NCI-H1436 treated with DMSO at 0.1 percent for 48 hours (cell line): Measurements from ENCODE around the gene TRIM40.

ENCODE experiments used
- DNase-seq: peaks from one replicate; lab custom pipeline; 2025; lab: John Stamatoyannopoulos, UW

TRIM40 gene, protein sequence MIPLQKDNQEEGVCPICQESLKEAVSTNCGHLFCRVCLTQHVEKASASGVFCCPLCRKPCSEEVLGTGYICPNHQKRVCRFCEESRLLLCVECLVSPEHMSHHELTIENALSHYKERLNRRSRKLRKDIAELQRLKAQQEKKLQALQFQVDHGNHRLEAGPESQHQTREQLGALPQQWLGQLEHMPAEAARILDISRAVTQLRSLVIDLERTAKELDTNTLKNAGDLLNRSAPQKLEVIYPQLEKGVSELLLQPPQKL

DNA sequence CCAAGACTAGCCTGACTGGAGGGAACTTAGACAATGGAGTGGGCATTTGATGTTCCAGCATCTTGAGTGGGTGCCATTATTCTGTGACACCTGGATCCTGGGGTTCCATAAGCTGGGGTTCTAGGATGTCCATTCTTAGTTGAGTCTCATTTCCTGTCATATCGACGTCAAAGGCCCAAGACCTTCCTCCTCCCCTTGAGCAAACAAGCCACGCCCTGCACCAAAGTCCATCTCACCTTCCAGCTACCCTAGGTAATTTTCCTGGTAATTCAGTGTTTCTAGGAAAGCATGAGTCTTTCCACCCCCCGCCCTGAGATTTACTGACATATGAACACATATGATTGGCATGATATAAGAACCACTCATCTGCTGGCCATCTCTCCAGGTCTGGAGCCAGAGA, at the start of gene TRIM40:
TSS of gene TRIM40 (plus strand) at position 384 of the 400 bp plus-strand sequence. CDS start 897 bp downstream, outside the sequence.
- DNase-seq = no peak

DNA sequence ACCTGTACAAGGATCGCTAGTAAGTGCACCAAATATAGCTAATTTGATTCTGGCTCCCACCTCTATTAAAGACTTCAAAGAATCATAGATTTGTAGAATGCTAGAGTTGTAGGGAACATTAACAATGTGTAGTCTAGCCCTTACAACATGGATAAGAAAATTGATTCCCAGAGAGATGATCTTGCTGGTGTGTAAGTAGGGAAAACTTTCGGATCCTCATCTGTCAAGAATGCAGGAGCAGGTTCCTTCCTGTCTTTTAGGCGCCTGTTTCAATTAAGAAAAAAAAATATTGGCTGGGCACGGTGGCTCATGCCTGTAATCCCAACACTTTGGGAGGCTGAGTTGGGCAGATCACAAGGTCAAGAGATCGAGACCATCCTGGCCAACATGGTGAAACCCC, 48.1 kb upstream of the TRIM40 start:
- no peak for DNase-seq

- DNase-seq = no peak
These were observed 44.2 kb upstream of the TRIM40 start for GRCh38 chr6:30091577-30092381.

GRCh38 chr6:30092852-30093543, 42.9 kb upstream of the TRIM40 start:
- no peak for DNase-seq

DNA sequence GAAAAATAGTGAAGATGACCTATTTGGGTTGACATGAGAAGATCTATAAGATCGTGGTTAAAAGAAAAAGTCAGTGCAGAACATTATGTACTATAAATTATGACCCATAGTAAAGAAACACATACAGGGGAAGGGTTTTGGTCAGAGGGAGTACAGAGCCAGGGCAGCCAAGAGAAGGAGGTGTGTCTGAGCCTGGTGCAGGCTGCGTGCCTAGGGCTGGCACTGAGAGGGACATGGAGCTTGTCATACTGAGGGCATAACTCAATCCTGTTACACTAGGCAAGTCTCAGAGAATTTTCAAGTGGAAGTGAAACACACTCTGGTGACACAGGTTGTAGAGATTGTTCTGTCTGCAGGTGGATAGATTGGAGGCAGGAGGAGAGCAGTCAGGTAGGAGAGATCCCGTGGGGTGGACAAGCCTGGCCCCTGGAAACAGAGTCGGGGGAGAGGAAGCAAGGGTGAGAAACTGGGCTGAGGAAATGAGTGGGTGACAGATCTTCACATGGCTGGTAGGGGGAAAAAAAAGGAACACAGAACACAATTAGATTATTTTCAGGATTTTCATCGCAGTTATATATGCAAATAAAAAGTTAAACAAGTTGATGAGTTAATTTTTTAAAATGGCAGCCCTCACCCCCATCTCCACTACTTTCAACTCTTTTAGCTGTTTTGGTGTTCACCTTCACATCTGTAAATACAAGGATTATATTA, 41.8 kb upstream of the TRIM40 start:
- no peak for DNase-seq

- no peak for DNase-seq
These were observed 39.1 kb upstream of the TRIM40 start for GRCh38 chr6:30096829-30097228.

DNA sequence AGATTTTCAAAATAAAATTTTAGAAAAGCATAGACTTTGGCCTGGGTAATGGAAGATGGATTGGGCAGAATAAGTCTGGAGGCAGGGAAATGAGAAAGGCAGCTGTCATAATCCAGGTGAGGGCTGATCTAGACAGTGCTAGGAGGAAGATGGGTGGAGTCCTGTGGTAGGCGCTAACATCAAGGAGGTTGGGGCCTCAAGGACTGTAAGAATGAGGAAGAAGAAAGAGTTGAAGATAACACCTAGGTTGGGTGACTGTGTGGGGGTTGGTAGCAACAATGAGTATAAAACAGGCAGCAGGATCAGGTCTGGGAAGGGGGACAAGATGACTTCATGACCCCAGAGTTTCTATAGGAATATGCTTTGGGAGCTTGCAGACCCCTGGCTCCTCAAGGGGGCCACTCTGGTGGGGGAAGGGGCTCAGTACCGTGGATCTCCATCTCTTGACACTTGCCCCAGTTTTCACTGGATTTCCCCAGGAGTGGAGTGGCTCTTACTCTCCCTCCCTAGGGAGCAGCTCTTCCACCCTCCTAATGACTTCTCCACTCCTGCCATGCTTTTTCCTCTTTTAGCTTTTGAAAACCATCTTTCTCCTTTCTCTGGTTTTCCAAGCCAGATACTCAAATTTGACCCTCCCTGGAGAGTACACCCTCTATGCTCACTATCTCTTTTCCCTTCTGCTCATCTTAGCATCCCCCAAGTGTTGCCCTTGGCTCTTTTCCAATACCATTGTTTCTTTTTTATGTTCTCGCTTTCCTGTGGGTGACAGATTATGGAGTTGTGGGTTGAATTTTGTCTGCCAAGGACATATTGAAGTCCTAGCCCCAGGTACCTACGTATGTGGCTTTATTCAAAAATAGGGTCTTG, 37.8 kb upstream of the TRIM40 start:
- DNase-seq = no peak

GRCh38 chr6:30100154-30100553, 35.8 kb upstream of the TRIM40 start:
- no peak for DNase-seq

- DNase-seq = no peak
These were observed 35.1 kb upstream of the TRIM40 start for GRCh38 chr6:30100585-30101443.

- no peak for DNase-seq
These were observed 34.2 kb upstream of the TRIM40 start for GRCh38 chr6:30101444-30102413.

DNA sequence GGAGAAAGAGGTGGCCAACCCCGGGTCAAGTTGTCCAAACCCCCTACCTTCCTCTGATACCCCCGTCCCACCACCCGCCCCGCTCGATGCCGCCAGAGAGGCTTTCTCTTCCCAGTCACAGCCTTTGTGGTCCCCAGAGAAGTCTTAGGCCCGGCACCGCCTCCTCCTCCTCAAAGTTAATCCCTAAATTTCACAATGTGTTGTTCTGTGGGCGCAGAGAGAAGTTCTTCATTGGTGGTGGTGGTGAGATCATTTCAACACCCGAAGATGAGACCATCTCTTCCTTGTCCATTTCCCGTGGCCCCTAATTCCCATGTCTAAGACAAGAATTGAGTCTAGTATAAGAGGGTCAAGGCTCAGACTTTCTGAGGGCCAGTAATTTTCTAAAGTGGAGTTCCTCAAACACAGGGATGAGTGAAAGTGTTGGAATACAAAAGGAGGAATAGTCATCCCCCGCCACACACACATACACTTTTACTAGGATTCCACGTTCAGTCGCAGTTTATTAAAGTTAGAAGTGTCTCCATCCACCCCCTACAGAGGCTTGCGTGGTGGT, 33.4 kb upstream of the TRIM40 start:
- DNase-seq = no peak

GRCh38 chr6:30102970-30103871, 32.7 kb upstream of the TRIM40 start:
- no peak for DNase-seq

DNA sequence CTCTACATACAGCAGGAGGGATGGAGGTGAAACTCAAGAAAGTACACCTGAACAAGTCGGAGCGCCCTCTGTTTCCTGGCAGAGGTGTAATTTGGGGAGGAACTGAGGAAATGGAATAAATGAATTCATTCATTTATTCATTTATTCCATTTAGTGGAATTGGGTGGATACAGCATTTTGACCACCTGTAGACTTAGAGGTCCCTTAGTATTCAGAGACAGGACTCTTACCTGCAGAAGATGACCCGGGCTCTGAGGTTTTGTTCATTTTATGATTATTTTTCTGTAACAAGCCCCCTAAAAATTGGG, 32.1 kb upstream of the TRIM40 start:
- DNase-seq = no peak

DNA sequence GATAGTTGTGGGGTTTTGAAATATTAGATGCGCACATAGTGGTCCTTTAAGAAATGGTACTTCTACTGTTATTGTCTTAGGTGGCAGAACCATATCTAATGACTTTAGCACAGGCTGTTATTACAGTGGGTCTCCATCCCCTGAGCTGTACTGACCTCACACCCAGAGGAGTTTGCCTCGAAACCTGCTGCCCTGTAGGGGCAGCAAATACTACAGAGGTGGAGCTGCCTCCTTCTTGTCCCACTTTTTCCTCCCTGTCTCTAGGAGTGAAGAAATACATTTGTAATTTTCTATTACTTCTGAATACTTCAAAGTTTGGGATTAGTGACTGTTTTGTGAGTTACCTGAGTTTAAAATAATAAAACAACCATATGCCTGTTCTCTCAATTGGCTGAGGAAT, 31.3 kb upstream of the TRIM40 start:
- no peak for DNase-seq

DNA sequence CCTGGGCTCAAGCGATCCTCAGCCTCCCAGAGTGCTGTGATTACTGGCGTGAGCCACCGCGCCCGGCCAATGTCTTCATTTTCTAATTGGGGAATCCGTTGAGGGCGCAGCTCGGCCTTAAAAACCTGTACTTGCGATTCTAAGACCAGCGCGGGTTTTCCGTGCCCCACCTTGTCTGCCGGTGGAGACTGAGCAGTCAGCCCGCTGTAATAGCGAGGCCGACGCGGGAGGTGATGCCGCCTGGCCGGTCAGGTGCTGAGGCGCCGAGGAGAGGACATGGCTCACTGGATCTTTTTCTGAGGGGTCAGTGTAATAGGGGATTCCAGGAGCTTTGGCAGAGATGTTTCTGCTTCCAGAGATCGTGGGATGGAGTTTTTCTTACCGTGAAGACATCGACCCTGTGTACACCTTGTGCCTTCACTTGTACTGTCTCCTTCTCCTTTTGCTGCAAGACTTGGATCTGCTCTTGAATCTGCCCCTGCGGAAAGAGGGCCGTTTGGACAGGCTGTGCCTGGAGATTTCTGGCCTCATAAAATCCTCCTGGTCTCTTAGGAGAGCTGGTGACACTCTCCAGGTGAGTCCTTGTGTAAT, 24.6 kb upstream of the TRIM40 start:
- no peak for DNase-seq

GRCh38 chr6:30112402-30112994, 23.4 kb upstream of the TRIM40 start:
- no peak for DNase-seq
